Esophagus (tissue), 2 donors: ENCODE results near the gene RBMS3. TPM values are rescaled to one million over a fixed set of nuclear protein-coding genes. Genes with fewer than 3 reads are reported as not detected.

Experiments
- H3K27ac ChIP-seq, 2 donors: one replicate each; pipeline ENCODE4 v1.5.1; 2013; ENCODE audit warnings: low read depth in 2 of 2, mild to moderate bottlenecking in 2 of 2, inconsistent platforms in 1 of 2, low read length in 1 of 2, moderate library complexity in 1 of 2
- H3K27me3 ChIP-seq, 2 donors: one replicate each; pipeline ENCODE4 v1.6.1; 2013; ENCODE audit warnings: low read length in 2 of 2, control low read depth in 1 of 2, mild to moderate bottlenecking in 1 of 2; ENCODE audit not compliant: insufficient read depth in 2 of 2, control insufficient read depth in 1 of 2
- H3K36me3 ChIP-seq, 2 donors: one replicate each; pipeline ENCODE4 v1.6.1; 2013; ENCODE audit warnings: low read length in 1 of 2; ENCODE audit not compliant: control insufficient read depth in 2 of 2, insufficient read depth in 2 of 2
- H3K4me1 ChIP-seq, 2 donors: one replicate each; pipeline ENCODE4 v1.6.1; 2013; ENCODE audit warnings: low read length in 1 of 2; ENCODE audit not compliant: control insufficient read depth in 2 of 2, insufficient read depth in 2 of 2
- H3K4me3 ChIP-seq, 2 donors: one replicate each; pipeline ENCODE4 v1.5.1; 2013; ENCODE audit warnings: low read length in 2 of 2, mild to moderate bottlenecking in 2 of 2, low read depth in 1 of 2, moderate library complexity in 1 of 2
- H3K9me3 ChIP-seq, 2 donors: one replicate each; pipeline ENCODE4 v1.6.1; 2013; ENCODE audit warnings: mild to moderate bottlenecking in 2 of 2, low read depth in 1 of 2, low read length in 1 of 2, moderate library complexity in 1 of 2; ENCODE audit not compliant: control insufficient read depth in 2 of 2, insufficient read depth in 1 of 2
- polyA plus RNA-seq, 2 donors: library from polyadenylated mRNA; stranded (reverse); fragments of 200-250 nt; gene quantifications; one replicate each; pipeline ENCODE4 v1.2.3, GENCODE V29; 2013
- donor health status: healthy with polysubstance abuse.
- donor health status: Bipolar disorder and iron deficiency.

Gene RBMS3
- polyA plus RNA-seq, 2 donors: 1.1 to 1.7 TPM

- Histone ChIP-seq H3K27ac (no peak overlapping the region), H3K9me3 (no peaks in the 10 kb centered on the region), H3K4me1 (no peaks in the 10 kb centered on the region), H3K4me3 (no peak overlapping the region), H3K27me3 (no peaks in the 10 kb centered on the region), H3K36me3 (no peaks in the 10 kb centered on the region)
Observed at GRCh38 chr3:30059240-30059639, 778.4 kb downstream of the RBMS3 start.
